Vagina (tissue), 2 donors: ENCODE measurements around the gene CPSF4L. TPM values are rescaled to one million over a fixed set of nuclear protein-coding genes. Genes with fewer than 3 reads are reported as not detected.

ENCODE experiments used
- DNase-seq, 2 donors: peaks; one replicate each; pipeline ENCODE4 v3.0.0-alpha.2; 2017; ENCODE audit errors: extremely low spot score in 2 of 2
- H3K27ac ChIP-seq: fragments of 200-600 bp; sonication (generic); one replicate; pipeline ENCODE4 v1.5.1; 2019
- H3K27me3 ChIP-seq: fragments of 200-600 bp; sonication (generic); one replicate; pipeline ENCODE4 v1.5.1; 2019
- H3K36me3 ChIP-seq, 2 donors: fragments of 200-600 bp; sonication (generic); one replicate each; pipeline ENCODE4 v1.5.1; 2017 to 2019
- H3K4me1 ChIP-seq: fragments of 200-600 bp; sonication (generic); one replicate; pipeline ENCODE4 v1.5.1; 2019
- H3K4me3 ChIP-seq, 2 donors: fragments of 200-600 bp; sonication (generic); 1 replicate in 1 of 2; 2 replicates in 1 of 2; pipeline ENCODE4 v1.5.1; 2016 to 2019
- H3K9me3 ChIP-seq: fragments of 200-600 bp; sonication (generic); one replicate; pipeline ENCODE4 v1.5.1; 2019
- POLR2A ChIP-seq, 2 donors: fragments of 450-650 bp; IDR thresholded peaks; one replicate each; pipeline ENCODE4 v1.6.1; 2017; ENCODE audit warnings: antibody characterized with exemption in 2 of 2, mild to moderate bottlenecking in 2 of 2, moderate library complexity in 2 of 2
- POLR2AphosphoS5 ChIP-seq, 2 donors: sonication (generic); formaldehyde crosslinking; IDR thresholded peaks; one replicate each; pipeline ENCODE4 v1.9.0; 2017; ENCODE audit warnings: antibody characterized with exemption in 2 of 2, mild to moderate bottlenecking in 2 of 2, low read depth in 1 of 2; ENCODE audit not compliant: insufficient read depth in 1 of 2
- intact Hi-C: fragments of 100-400 bp; cut with DNase I; formaldehyde crosslinking; loops from one replicate; pipeline ENCODE4 v1.15.1; 2023
- total RNA-seq: library from RNA; depleted of rRNA; stranded (reverse); fragments of >200 nt; gene quantifications from one replicate; pipeline ENCODE4 v1.2.3, GENCODE V29; 2016
- TF ChIP-seq, protein P1 (sequence below), 3 experiments: fragments of 450-650 bp in 2 of 3; fragments of 200-600 bp in 1 of 3; sonication (generic) in 1 of 3; IDR thresholded peaks; one replicate each; pipeline ENCODE4 v1.5.1; 2017 to 2019; ENCODE audit warnings: antibody characterized with exemption in 3 of 3, mild to moderate bottlenecking in 2 of 3, moderate library complexity in 2 of 3

CPSF4L gene
- total RNA-seq, 1 donor from 2014 or later, result not detected

DNA sequence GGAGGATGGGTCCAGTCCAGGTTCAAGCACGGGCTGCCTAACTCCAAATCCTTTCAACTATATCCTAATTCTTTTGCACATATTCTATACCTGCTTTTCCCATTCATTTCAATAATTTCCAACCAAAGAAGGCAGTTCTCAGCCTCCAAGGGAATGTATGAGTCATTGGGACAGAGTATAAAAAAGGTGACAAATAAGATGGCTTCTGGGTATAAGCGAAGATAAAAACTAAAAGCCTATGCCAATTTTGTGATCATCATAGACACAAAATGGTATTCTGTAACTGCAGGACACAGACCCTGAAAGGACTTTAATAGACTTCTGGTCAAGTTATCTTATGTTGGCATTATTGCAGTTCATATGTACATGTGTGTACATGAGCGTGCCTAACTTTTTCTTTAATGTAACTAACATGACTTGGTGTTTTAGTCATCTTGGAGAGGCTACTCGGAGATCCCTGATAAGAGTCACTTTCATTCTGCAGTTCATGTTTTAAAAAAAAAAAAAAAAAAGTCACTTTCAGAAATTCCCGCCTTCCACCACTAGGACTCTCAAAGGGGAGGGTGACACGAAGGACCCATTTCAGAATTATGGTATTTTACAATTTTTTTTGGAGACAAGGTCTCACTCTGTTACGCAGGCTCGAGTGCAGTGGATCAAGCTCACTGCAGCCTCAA is 51.5 kb downstream of the CPSF4L start:
- no peak overlapping the region for H3K27ac ChIP-seq
- H3K36me3 ChIP-seq, result peaks cover 3 to 46% of the 10 kb centered on the region in 2 donors
- no peaks in the 10 kb centered on the region for H3K4me1 ChIP-seq
- no peak for TF ChIP-seq POLR2AphosphoS5 (IDR thresholded peaks at IDR 0.05; ENCODE audit: insufficient read depth in 1 of 2, low read depth in 1 of 2)
- TF ChIP-seq POLR2A (IDR thresholded peaks at IDR 0.05), result no peak
- TF ChIP-seq, protein P1, sequence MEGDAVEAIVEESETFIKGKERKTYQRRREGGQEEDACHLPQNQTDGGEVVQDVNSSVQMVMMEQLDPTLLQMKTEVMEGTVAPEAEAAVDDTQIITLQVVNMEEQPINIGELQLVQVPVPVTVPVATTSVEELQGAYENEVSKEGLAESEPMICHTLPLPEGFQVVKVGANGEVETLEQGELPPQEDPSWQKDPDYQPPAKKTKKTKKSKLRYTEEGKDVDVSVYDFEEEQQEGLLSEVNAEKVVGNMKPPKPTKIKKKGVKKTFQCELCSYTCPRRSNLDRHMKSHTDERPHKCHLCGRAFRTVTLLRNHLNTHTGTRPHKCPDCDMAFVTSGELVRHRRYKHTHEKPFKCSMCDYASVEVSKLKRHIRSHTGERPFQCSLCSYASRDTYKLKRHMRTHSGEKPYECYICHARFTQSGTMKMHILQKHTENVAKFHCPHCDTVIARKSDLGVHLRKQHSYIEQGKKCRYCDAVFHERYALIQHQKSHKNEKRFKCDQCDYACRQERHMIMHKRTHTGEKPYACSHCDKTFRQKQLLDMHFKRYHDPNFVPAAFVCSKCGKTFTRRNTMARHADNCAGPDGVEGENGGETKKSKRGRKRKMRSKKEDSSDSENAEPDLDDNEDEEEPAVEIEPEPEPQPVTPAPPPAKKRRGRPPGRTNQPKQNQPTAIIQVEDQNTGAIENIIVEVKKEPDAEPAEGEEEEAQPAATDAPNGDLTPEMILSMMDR (IDR thresholded peaks at IDR 0.05), result no peak
- H3K4me3 ChIP-seq, result no peak overlapping the region
- H3K27me3 ChIP-seq, result no peaks in the 10 kb centered on the region
- intact Hi-C loops, result no loop called here
- no peak for DNase-seq
- H3K9me3 ChIP-seq, result no peaks in the 10 kb centered on the region

DNA sequence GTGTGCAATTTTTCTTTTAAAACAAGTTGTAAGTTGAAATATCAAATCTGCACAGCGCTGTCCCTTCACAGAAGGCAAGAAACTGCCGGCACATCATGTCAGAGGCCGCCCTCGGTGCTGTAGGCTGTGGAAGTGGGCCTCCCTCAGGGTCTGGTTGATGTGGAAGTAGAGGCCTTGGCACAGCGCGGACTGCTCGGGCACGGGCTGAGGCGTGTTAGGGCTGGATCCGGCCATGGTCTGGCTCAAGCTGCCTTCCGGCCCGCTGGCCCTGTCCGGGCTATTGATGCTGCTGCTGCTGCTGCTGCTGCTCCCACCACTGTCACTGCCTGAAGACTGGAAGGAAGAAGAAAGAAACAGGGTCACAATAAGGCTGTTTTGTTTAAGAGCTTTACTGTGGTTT is 52.2 kb downstream of the CPSF4L start:
- DNase-seq, result no peak
- Histone ChIP-seq H3K4me1 (no peaks in the 10 kb centered on the region), H3K9me3 (no peaks in the 10 kb centered on the region), H3K27me3 (no peaks in the 10 kb centered on the region), H3K36me3 (peaks cover 3 to 53% of the 10 kb centered on the region in 2 donors), H3K4me3 (no peak overlapping the region), H3K27ac (no peak overlapping the region)
- intact Hi-C loops, result no loop called here
- TF ChIP-seq POLR2AphosphoS5 (IDR thresholded peaks at IDR 0.05; ENCODE audit: insufficient read depth in 1 of 2, low read depth in 1 of 2) (no peak), POLR2A (IDR thresholded peaks at IDR 0.05) (no peak)
- TF ChIP-seq, protein P1 (IDR thresholded peaks at IDR 0.05), result no peak

DNA sequence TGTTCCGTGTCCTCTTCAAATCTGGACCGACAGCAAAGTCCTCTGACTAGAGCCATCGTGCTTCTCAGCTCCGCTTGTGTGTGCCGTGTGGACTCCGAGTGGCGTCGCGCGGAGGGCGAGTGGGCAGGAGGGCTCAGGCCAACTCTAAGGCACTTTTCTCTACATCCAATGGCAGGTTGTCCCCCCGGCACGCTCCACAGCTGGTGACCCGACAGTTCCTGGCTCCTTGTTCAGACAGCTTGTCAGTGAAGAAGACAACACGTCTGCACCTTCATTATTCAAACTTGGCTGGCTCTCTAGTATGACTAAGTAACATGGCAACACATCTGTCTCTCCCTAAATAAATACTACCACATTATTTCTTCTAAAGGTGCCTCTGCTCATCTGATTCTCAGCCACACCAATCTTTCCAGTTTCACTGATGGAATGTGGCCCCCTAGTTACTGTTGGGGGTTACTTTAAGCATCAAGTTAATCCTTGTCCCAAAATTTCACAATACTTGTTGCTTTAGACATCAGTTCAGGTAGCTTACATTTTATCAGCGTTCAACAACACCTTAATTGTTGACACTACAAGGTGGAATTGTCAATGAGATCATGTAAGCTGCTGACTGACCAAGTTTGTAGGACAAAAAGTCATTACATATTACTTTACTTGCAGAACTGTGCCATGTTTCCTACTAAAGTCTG is 53.4 kb downstream of the CPSF4L start:
- H3K27me3 ChIP-seq, result no peaks in the 10 kb centered on the region
- TF ChIP-seq, protein P1 (IDR thresholded peaks at IDR 0.05), result no peak
- TF ChIP-seq POLR2A (IDR thresholded peaks at IDR 0.05), result no peak
- TF ChIP-seq POLR2AphosphoS5 (IDR thresholded peaks at IDR 0.05; ENCODE audit: insufficient read depth in 1 of 2, low read depth in 1 of 2), result no peak
- H3K4me3 ChIP-seq, result no peak overlapping the region
- intact Hi-C loops, result no loop called here
- DNase-seq, result no peak
- H3K27ac ChIP-seq, result no peak overlapping the region
- no peaks in the 10 kb centered on the region for H3K9me3 ChIP-seq
- H3K36me3 ChIP-seq, result peaks cover 3 to 58% of the 10 kb centered on the region in 2 donors
- H3K4me1 ChIP-seq, result no peaks in the 10 kb centered on the region

DNA sequence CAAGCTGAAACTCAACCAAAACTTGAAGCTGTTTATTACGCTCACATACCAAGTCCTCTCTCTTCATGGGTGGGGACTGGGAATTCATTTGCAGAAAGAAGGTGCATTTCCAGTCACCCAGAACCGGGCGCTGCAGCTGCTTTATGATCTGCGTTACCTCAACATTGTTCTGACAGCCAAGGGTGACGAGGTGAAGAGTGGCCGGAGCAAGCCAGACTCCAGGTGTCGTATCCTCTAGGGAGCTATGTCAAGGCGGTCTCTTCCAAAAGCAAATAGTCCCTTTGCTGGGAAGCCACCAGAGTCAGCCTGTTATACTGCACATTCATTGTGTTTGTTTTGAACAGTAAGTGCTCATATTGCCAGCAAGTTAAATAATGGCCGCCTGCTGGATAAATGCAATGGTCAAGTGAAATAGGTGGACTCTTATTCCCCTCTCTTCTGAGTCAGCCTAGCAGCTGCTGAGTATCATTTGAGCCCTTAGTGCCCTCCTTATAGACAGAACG is 56.2 kb downstream of the CPSF4L start:
- no peaks in the 10 kb centered on the region for H3K4me1 ChIP-seq

More for the DNA sequence above, 56.2 kb downstream of the CPSF4L start:
- Histone ChIP-seq H3K36me3 (peaks cover 3 to 75% of the 10 kb centered on the region in 2 donors), H3K27ac (no peak overlapping the region), H3K4me3 (no peak overlapping the region), H3K9me3 (no peaks in the 10 kb centered on the region), H3K27me3 (no peaks in the 10 kb centered on the region)
- intact Hi-C loops, result no loop called here
- no peak for DNase-seq
- TF ChIP-seq, protein P1 (IDR thresholded peaks at IDR 0.05), result no peak
- TF ChIP-seq POLR2A (IDR thresholded peaks at IDR 0.05), result no peak
- TF ChIP-seq POLR2AphosphoS5 (IDR thresholded peaks at IDR 0.05; ENCODE audit: insufficient read depth in 1 of 2, low read depth in 1 of 2), result no peak
